Ecto neural progenitor cell (in vitro differentiated cells): ENCODE measurements around the gene LCLAT1.
"Not testable (repeated sequence)": the region's sequence is repeated elsewhere in the genome, so short reads cannot be mapped to it uniquely, and the experiment has no call there.

Source experiments
- DNase-seq: peaks from one replicate; pipeline ENCODE4 v3.0.0-alpha.2; 2018; ENCODE audit warnings: low spot score

LCLAT1 gene

DNA sequence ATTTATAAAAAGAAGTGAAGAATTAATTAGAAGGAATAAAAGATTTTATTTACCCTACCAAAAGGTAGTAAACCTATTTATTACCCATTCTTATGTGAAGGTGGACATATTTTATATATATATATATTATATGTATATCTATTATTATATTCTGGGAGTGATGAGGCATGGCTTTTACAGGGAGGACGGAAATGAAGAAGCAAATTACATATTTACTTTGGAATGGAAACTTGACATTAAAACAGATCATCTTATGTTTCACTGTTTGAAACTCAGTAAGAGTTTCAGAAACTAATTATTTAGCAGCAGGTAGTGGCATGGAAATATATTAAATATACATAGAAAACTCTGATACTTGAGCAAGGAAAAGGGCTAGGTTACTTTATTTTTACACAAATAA is 143.4 kb downstream of the LCLAT1 start:
- DNase-seq: no peak

DNA sequence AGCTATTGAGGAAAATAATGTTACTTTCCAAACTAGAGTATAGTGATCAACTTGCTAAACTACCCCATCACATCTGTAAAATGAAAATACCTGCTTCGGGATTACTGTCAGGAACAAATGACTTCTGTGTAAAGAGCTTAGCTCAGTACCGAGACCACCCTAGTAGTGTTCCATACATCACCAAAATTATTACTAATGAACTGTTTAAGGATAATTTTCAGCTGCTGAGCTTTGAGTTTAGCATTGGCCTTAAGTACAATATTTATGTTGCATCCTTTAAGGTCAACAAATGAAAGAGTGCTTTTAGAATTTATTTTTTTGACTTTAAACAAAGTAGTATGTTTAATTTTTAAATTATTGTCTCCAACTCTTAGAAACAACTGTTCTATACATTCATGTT is 144.1 kb downstream of the LCLAT1 start:
- DNase-seq: no peak

DNA sequence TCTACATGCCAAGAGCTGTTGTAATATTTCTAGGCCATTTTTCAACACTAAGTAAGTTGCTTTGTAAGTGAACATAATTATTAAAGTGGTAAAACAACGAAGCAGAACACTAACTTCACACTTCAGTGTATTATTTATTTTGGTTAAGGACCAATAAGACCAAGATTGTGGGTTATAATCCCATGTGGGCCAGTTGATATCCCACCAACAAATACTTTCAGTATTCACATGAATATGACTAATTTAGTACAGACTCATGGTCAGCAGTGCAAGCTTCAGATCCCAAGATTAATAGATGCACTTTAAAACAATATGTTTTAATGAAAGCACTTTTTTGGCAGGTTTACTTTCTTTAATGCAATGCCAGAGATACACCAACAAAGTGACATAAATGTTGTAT is 154.3 kb downstream of the LCLAT1 start:
- no peak for DNase-seq

- DNase-seq: no peak
These were observed 158.2 kb downstream of the LCLAT1 start for GRCh38 chr2:30605197-30605596.

DNA sequence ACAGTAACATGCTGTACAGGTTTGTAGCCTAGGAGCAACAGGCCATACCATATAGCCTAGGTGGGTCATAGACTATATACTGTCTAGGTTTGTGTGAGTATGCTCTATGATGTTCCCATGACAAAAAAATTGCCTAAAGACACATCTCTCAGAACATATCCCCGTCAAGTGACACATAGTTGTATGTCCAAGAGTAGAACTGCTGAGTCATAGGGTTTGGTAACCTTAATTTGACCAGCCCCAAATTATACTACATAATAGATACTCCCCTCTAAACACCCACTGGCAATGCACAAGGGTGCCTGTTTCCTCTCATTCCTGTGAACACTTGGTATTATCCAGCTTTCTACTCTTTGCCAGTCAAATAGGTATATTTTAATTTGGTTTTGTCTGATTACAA is 161.6 kb downstream of the LCLAT1 start:
- DNase-seq: no peak

DNA sequence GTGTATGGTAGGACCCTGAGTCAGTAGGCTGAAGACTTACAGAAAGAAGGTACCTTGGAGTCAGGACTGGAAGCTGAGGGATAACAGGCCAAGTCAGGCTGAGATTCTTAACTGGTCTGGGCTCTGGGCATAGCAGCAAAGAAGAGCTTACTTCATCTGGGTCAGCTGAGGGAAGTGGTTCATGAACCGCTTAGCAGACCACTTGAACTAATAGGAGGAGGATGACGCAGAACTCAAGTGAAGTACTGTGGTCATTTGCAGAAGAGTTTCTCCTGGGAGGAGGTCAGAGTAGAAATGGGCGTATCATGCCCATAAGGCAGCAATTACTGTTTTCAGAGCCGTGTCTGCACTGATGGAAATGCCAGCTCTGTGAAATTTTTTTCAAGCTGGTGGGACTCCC is 164.5 kb downstream of the LCLAT1 start:
- no peak for DNase-seq

DNA sequence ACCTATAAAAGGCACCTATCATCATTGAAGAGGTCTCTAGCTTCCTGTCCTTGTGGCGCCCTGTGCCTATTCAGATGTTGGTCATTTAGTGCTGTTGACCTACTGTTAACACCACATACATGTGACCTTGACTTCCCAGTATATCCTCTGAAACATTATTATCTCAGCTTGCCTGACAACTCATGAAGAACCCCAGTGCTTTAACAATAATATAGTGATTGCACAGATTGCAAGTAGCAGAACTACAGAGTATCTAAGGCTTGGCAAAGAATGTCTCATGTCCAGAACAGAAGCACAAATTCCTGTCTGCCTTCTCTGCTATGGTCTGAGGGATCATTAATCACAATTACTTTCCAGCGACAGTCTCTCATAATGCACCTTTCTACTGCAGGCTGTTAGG is 165.3 kb downstream of the LCLAT1 start:
- DNase-seq: no peak

DNA sequence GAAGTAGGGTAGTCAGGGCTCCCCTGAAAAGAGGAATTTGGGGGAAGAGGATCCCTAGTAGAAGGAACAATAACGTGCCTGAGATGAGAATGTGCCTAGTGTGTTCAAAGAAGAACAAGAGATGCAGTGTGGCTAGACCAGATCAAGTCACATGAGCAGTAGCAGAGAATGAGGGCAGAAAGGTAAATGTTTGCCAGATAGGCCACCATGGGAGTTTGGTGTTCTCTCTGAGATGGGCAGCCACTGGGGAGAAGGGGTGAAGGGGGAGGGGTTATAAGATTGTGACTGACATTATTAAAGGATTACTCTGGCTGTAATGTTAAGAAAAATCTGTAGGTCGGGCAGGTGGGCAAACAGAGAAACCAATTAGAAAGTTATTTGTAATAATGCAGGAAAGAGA is 166.0 kb downstream of the LCLAT1 start:
- no peak for DNase-seq

GRCh38 chr2:30614227-30614626 is 167.2 kb downstream of the LCLAT1 start:
- not testable (repeated sequence) for DNase-seq

GRCh38 chr2:30615926-30616325 is 168.9 kb downstream of the LCLAT1 start:
- no peak for DNase-seq

GRCh38 chr2:30620102-30620501 is 173.1 kb downstream of the LCLAT1 start:
- no peak for DNase-seq

GRCh38 chr2:30621836-30622235 is 174.8 kb downstream of the LCLAT1 start:
- no peak for DNase-seq

GRCh38 chr2:30622452-30622851 is 175.4 kb downstream of the LCLAT1 start:
- no peak for DNase-seq

- DNase-seq: no peak
These were observed 178.2 kb downstream of the LCLAT1 start for GRCh38 chr2:30625276-30625675.

DNA sequence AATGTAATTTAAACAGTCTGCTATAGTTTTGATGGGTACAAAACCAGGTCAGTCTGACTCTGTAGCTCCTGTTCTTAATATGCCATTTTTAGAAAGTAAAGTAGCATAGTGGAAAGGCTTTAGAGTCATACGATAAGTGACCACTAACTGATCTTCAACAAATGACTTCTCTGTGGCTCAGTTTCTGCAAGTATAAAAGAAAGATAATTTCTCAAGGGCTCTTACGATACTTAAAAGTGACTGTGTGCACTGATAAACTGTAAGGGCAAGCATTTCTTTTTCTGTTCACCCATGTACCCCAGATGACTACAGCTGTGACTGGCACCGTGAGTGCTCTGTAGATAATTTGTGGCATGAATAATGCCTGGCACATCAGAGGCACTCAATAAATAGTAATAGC is 178.7 kb downstream of the LCLAT1 start:
- DNase-seq: no peak

- no peak for DNase-seq
These were observed 179.4 kb downstream of the LCLAT1 start for GRCh38 chr2:30626397-30626796.

- DNase-seq: no peak
These were observed 180.1 kb downstream of the LCLAT1 start for GRCh38 chr2:30627151-30627550.

GRCh38 chr2:30628341-30628740 is 181.3 kb downstream of the LCLAT1 start:
- no peak for DNase-seq

- DNase-seq: no peak
These were observed 182.8 kb downstream of the LCLAT1 start for GRCh38 chr2:30629866-30630265.

- DNase-seq: no peak
These were observed 184.1 kb downstream of the LCLAT1 start for GRCh38 chr2:30631051-30631671.

GRCh38 chr2:30633039-30633438 is 186.0 kb downstream of the LCLAT1 start:
- DNase-seq: no peak

- DNase-seq: no peak
These were observed 189.3 kb downstream of the LCLAT1 start for GRCh38 chr2:30636311-30636710.

DNA sequence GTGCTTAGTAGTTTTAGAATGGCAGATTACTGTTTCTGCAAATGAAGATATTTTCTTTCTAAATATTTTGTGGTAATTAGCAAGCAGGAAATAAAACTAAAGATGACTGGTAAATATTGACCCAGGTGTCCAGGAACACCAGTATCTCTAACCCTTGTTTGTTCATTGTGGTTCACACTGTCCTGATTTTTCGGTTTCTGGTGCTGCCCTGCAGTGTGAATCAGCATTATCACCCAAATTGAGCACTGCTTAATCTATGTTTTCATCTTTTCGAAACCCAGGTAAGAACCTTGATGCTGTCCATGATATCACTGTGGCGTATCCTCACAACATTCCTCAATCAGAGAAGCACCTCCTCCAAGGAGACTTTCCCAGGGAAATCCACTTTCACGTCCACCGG is 192.8 kb downstream of the LCLAT1 start:
- no peak for DNase-seq

DNA sequence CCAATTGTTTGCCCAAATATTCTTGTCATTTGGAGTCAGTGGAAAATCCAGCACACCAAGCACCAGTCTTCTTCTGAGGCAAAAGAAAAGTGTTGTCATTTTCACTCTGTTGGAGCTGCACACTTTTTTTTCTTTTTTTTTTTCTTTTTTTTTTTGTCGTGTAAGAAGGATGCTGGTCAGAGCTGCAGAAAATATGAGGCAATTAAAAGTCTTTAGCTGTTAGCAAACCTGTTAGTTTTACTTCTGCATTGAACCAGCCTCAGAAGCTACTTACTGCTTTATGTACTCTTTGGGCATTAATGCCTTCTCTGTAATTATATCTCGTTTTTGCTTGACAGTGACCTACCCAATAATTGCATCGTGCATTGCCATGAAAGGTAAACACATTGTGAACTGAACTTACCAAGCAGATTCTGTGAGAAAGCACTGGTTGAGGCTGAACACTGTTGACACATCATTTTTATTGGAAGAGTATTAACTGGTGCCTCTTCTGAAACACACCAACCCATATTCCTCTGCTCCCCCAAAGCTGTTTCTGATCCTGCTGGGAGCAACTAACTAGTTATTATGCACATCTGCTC is 194.8 kb downstream of the LCLAT1 start:
- no peak for DNase-seq
